Measurements from ENCODE around the gene FAM187B. TPM values are rescaled to one million over a fixed set of nuclear protein-coding genes. Genes with fewer than 3 reads are reported as not detected.
"Not testable (repeated sequence)": the region's sequence is repeated elsewhere in the genome, so short reads cannot be mapped to it uniquely, and the experiment has no call there.

The FAM187B gene
- total RNA-seq, 1 donor from 2014 or later, result not detected

- Mint-ChIP-seq H3K9me3 (peaks cover 9% of the 10 kb centered on the region), H3K36me3 (ENCODE audit: low read depth) (peaks cover 4% of the 10 kb centered on the region), H3K4me1 (ENCODE audit: low read depth) (peaks cover 2% of the 10 kb centered on the region), H3K27me3 (ENCODE audit: low read depth) (no peaks in the 10 kb centered on the region), H3K4me3 (ENCODE audit: low read depth) (no peak overlapping the region), H3K27ac (no peak overlapping the region)
- intact Hi-C loops (cut with micrococcal nuclease), result no loop called here
- no peak for DNase-seq (ENCODE audit: low spot score)
These were observed 6.0 kb downstream of the FAM187B start for GRCh38 chr19:35222373-35223015.

GRCh38 chr19:35220973-35221590 lies 7.5 kb downstream of the FAM187B start:
- H3K4me3 Mint-ChIP-seq (ENCODE audit: low read depth); intact Hi-C loops (cut with micrococcal nuclease); DNase-seq (ENCODE audit: low spot score); H3K36me3 Mint-ChIP-seq (ENCODE audit: low read depth); H3K27ac Mint-ChIP-seq; H3K9me3 Mint-ChIP-seq; H3K4me1 Mint-ChIP-seq (ENCODE audit: low read depth); H3K27me3 Mint-ChIP-seq (ENCODE audit: low read depth): not testable (repeated sequence)

- DNase-seq (ENCODE audit: low spot score), result no peak
These were observed 8.1 kb downstream of the FAM187B start for GRCh38 chr19:35220315-35220921.

GRCh38 chr19:35219008-35219407 lies 9.5 kb downstream of the FAM187B start:
- no peak overlapping the region for H3K4me3 Mint-ChIP-seq (ENCODE audit: low read depth)
- peaks cover 12% of the 10 kb centered on the region for H3K4me1 Mint-ChIP-seq (ENCODE audit: low read depth)
- DNase-seq (ENCODE audit: low spot score), result no peak
- no peak overlapping the region for H3K27ac Mint-ChIP-seq
- H3K36me3 Mint-ChIP-seq (ENCODE audit: low read depth), result peaks cover 4% of the 10 kb centered on the region
- intact Hi-C loops (cut with micrococcal nuclease), result no loop called here
- peaks cover 9% of the 10 kb centered on the region for H3K9me3 Mint-ChIP-seq
- no peaks in the 10 kb centered on the region for H3K27me3 Mint-ChIP-seq (ENCODE audit: low read depth)

More at GRCh38 chr19:35220315-35220921, 8.1 kb downstream of the FAM187B start:
- Mint-ChIP-seq H3K36me3 (ENCODE audit: low read depth) (peaks cover 4% of the 10 kb centered on the region), H3K4me1 (ENCODE audit: low read depth) (peaks cover 3% of the 10 kb centered on the region), H3K4me3 (ENCODE audit: low read depth) (no peak overlapping the region), H3K27me3 (ENCODE audit: low read depth) (no peaks in the 10 kb centered on the region), H3K9me3 (peaks cover 9% of the 10 kb centered on the region), H3K27ac (no peak overlapping the region)
- intact Hi-C loops (cut with micrococcal nuclease), result no loop called here

GRCh38 chr19:35217649-35217990 lies 10.9 kb downstream of the FAM187B start:
- no peak for DNase-seq (ENCODE audit: low spot score)
- Mint-ChIP-seq H3K27ac (no peak overlapping the region), H3K9me3 (peaks cover 9% of the 10 kb centered on the region), H3K27me3 (ENCODE audit: low read depth) (no peaks in the 10 kb centered on the region), H3K4me1 (ENCODE audit: low read depth) (peaks cover 19% of the 10 kb centered on the region), H3K36me3 (ENCODE audit: low read depth) (peaks cover 4% of the 10 kb centered on the region), H3K4me3 (ENCODE audit: low read depth) (no peak overlapping the region)
- intact Hi-C loops (cut with micrococcal nuclease), result no loop called here

- peaks cover 4% of the 10 kb centered on the region for H3K36me3 Mint-ChIP-seq (ENCODE audit: low read depth)
- peak; percentile 39 for DNase-seq (ENCODE audit: low spot score)
- no peak overlapping the region for H3K4me3 Mint-ChIP-seq (ENCODE audit: low read depth)
- peaks cover 9% of the 10 kb centered on the region for H3K9me3 Mint-ChIP-seq
- intact Hi-C loops (cut with micrococcal nuclease), result no loop called here
- H3K27ac Mint-ChIP-seq, result no peak overlapping the region
- H3K4me1 Mint-ChIP-seq (ENCODE audit: low read depth), result peaks cover 25% of the 10 kb centered on the region
- H3K27me3 Mint-ChIP-seq (ENCODE audit: low read depth), result no peaks in the 10 kb centered on the region
These were observed 11.5 kb downstream of the FAM187B start for GRCh38 chr19:35216833-35217648.

- H3K9me3 Mint-ChIP-seq, result peaks cover 9% of the 10 kb centered on the region
- intact Hi-C loops (cut with micrococcal nuclease), result no loop called here
- no peaks in the 10 kb centered on the region for H3K27me3 Mint-ChIP-seq (ENCODE audit: low read depth)
- peaks cover 32% of the 10 kb centered on the region for H3K4me1 Mint-ChIP-seq (ENCODE audit: low read depth)
- no peak for DNase-seq (ENCODE audit: low spot score)
- H3K4me3 Mint-ChIP-seq (ENCODE audit: low read depth), result no peak overlapping the region
- H3K27ac Mint-ChIP-seq, result no peak overlapping the region
- H3K36me3 Mint-ChIP-seq (ENCODE audit: low read depth), result peaks cover 4% of the 10 kb centered on the region
These were observed 12.3 kb downstream of the FAM187B start for GRCh38 chr19:35216016-35216832.

- intact Hi-C loops (cut with micrococcal nuclease), result no loop called here
- Mint-ChIP-seq H3K27ac (no peak overlapping the region), H3K27me3 (ENCODE audit: low read depth) (no peaks in the 10 kb centered on the region), H3K4me3 (ENCODE audit: low read depth) (no peak overlapping the region), H3K9me3 (peaks cover 9% of the 10 kb centered on the region), H3K4me1 (ENCODE audit: low read depth) (peaks cover 37% of the 10 kb centered on the region), H3K36me3 (ENCODE audit: low read depth) (peaks cover 4% of the 10 kb centered on the region)
- DNase-seq (ENCODE audit: low spot score), result no peak
These were observed 13.6 kb downstream of the FAM187B start for GRCh38 chr19:35214766-35215422.

- H3K9me3 Mint-ChIP-seq, result peaks cover 2% of the 10 kb centered on the region
- no peaks in the 10 kb centered on the region for H3K27me3 Mint-ChIP-seq (ENCODE audit: low read depth)
- H3K4me3 Mint-ChIP-seq (ENCODE audit: low read depth), result no peak overlapping the region
- H3K27ac Mint-ChIP-seq, result peak overlapping the region; percentile 68
- intact Hi-C loops (cut with micrococcal nuclease), result no loop called here
- no peaks in the 10 kb centered on the region for H3K36me3 Mint-ChIP-seq (ENCODE audit: low read depth)
- peak; percentile 61 for DNase-seq (ENCODE audit: low spot score)
- H3K4me1 Mint-ChIP-seq (ENCODE audit: low read depth), result peaks cover 41% of the 10 kb centered on the region
These were observed 14.6 kb downstream of the FAM187B start for GRCh38 chr19:35213663-35214632.

GRCh38 chr19:35212241-35212640 lies 16.3 kb downstream of the FAM187B start:
- DNase-seq (ENCODE audit: low spot score), result no peak
- Mint-ChIP-seq H3K36me3 (ENCODE audit: low read depth) (peaks cover 4% of the 10 kb centered on the region), H3K4me3 (ENCODE audit: low read depth) (peak overlapping the region; percentile 28), H3K4me1 (ENCODE audit: low read depth) (peaks cover 53% of the 10 kb centered on the region), H3K9me3 (peaks cover 4% of the 10 kb centered on the region), H3K27ac (peak overlapping the region; percentile 88), H3K27me3 (ENCODE audit: low read depth) (no peaks in the 10 kb centered on the region)
- intact Hi-C loops (cut with micrococcal nuclease), result no loop called here

GRCh38 chr19:35211545-35212230 lies 16.9 kb downstream of the FAM187B start:
- no peaks in the 10 kb centered on the region for H3K27me3 Mint-ChIP-seq (ENCODE audit: low read depth)
- DNase-seq (ENCODE audit: low spot score), result peak; percentile 72
- peaks cover 4% of the 10 kb centered on the region for H3K9me3 Mint-ChIP-seq
- H3K27ac Mint-ChIP-seq, result peak overlapping the region; percentile 88
- intact Hi-C loops (cut with micrococcal nuclease), result no loop called here
- no peak overlapping the region for H3K4me3 Mint-ChIP-seq (ENCODE audit: low read depth)
- H3K36me3 Mint-ChIP-seq (ENCODE audit: low read depth), result peaks cover 4% of the 10 kb centered on the region
- H3K4me1 Mint-ChIP-seq (ENCODE audit: low read depth), result peaks cover 59% of the 10 kb centered on the region

Data from activated T-helper 2 cell treated with anti-CD3 and anti-CD28 coated beads, Interferon-gamma antibody, Interleukin-2, Interleukin-4, amounts not matched to agents 10 μg/mL and 5 μg/mL and 100 μg/mL, durations not matched to agents 14 hours and 24 hours and 36 hours (primary cell).